ENCODE measurements around the gene LRP10.
A peak's percentile ranks its signal among the peaks of the same experiment; 100 is the strongest.
"Not testable (repeated sequence)": the region's sequence is repeated elsewhere in the genome, so short reads cannot be mapped to it uniquely, and the experiment has no call there.

The LRP10 gene

DNA sequence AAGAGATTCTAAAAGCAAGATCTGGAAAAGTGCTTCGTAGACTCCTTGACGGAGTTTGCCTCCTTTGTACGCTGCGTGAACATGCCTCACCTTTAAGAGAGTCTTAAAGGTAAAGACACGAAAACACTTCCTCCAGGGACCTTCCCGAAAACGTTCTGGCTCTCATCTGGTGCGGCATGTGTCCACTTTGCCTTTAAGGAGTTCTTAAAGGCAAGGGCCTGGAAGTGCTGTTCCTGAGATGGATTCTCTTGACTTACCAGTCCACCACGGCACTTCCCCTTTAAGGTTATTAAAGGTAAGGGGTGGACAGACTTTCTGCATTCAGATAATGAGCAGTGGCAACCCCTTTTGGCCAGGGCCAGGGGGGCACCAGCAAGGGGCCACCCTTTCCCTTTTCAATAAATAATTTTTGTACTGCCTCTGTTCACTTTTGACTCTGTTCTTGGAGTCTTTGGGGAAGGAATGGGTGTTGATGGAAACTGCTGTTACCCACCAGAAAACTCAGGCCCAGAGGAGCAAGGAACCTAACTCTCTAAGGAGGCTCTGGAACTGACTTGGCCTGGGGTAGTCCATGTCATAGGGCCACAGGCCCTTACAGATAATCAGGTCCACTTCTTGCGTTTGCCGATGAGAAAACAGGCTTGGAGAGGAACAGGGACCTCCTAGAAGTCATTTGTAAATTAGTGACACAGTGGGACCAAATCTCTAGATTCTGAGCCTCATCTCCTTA, 15.9 kb downstream of the LRP10 start:
- DNase-seq = no peak

DNA sequence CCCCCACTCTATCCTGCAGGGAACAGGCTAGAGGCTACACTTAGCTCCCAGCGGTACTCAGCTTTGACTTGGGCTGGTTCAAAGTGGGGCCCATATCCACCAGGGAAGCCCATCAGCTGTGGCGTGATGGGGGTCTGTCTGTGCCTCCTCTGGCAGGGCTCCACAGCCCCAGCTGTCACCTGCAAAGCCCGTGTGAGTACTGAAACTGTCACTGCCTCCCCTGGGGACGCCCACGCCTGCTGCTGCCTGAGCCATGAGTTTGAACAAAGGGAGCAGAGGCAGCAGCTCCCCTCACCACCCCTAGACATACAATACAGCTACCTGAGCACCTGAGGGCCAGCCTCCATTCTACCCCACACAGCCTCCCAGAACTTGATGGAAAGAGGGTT, 16.4 kb downstream of the LRP10 start:
- peak; percentile 81 for DNase-seq

DNA sequence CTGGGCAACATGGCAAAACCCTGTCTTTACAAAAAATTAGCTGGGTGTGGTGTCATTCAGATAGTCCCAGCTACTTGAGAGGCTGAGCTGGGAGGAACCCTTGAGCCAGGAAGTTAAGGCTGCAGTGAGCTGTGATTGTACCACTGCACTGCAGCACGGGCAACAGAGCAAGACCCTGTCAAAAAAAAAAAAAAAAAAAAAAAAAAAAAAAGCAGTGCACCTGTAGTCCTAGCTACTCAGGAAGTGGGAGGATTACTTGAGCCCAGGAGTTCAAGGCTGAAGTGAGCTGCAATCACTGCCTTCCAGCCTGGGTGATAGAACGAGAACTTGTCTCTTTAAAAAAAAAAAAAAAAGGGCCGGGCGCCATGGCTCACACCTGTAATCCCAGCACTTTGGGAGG, 17.1 kb downstream of the LRP10 start:
- no peak for DNase-seq

DNA sequence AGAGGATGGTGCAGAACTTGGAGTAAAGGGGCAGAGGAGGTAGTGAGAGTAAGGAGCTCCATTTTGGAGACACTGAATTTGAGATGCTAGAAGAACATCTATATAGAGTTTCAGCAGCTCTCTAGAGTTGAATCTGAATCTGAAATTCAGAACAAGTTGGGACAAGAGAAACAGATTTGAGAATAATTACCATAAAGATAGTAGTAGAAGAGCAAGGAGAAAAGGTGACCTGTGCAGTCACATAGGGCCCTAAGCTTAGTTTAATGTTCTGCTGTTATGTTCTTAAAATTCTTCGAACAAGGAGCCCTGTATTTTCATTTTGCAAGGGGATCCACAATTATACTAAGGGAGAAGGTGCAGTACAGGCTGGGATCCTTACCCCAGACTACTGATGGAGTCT, 18.9 kb downstream of the LRP10 start:
- peak; percentile 73 for DNase-seq

DNA sequence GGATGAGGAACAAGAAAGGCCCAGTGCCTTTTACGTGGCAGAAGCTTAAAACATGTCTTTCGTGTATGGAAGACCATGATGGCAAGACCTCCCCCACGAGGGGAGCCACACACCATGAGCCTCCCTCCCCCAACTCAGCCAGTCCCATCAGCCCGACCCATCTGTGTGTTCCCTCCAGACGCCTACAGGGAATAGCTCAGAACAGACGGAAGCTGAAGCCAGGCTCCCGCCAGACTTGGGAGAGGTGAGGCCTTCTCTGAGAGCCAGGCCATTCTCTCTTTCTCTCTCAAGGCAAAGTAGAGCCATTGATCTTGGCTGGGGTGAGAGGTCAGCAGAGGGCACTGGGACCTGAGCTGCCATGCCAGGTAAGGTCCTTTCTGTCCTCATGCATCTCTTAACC, 20.9 kb downstream of the LRP10 start:
- DNase-seq = peak; percentile 26

DNA sequence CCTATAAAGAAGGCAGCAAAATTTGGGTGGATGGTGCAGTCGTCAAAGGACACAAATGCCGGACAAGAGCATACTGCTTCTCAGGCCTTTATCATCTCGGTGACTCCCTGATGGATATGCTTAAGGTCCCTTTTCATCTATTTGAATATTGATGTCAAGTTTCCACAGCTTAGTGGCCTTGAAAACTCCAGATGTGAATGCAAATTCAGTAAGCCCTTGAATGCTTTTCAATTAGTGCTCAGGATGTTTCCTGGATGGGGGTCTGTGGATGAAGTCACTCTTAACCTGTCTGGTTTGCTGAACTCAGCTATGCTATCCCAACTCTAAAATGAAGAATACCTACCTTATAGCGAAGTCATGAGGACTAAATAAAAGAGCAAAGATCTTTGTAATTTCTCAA, 22.2 kb downstream of the LRP10 start:
- no peak for DNase-seq

DNA sequence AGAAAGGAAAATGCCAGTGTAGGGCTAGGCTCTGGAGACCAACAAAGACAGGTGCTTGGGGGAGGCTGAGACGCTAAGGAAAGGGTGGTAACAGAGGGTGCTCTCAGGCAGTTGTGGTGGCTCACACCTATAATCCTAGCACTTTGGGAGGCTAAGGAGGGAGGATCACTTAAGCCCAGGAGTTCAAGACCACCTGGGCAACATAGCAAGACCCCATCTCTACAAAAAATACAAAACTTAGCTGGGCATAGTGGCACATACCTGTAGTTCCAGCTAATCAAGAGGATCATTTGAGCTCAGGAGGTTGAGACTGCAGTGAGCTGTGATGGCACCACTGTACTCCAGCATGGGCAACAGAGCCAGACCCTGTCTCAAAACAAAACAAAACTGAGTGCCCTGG, 23.9 kb downstream of the LRP10 start:
- no peak for DNase-seq

DNA sequence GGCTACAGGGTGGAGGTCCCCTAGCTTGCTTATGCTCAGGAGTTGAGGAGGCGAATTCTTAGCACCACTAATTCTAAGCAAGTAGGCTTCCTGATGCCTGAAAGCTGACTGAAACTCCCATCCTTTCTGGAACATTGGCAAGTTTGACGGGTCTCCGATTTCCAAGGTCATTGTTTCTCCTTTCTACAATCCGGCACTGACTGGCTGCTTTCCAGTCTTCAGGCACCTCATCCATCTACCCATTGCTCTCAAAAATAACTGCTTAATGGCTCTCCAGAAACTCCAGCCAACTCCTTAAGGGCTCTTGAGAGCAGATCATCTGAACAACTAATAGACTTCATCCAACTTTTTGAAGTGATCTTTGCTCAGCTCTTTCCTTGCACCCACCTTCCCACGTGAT, 24.8 kb downstream of the LRP10 start:
- no peak for DNase-seq

DNA sequence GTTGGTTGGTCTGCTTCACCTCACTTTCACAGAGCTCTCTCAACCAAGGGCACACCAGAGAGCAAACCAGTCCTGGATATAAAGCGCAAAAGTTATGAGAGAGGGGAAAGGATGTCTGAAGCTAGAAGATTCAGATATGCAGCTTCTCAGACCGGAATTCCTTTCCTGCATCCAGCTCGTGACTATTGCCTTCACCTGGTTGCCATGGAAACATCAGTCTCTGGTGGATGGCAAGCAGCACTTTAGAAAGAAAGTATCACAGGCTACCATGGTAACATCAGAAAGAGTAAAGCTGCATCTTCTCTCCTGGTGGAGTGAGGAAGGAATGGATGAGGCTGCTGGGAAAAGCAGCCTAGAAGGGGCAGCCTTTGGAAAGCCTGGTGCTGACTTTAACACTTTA, 25.2 kb downstream of the LRP10 start:
- DNase-seq = no peak

DNA sequence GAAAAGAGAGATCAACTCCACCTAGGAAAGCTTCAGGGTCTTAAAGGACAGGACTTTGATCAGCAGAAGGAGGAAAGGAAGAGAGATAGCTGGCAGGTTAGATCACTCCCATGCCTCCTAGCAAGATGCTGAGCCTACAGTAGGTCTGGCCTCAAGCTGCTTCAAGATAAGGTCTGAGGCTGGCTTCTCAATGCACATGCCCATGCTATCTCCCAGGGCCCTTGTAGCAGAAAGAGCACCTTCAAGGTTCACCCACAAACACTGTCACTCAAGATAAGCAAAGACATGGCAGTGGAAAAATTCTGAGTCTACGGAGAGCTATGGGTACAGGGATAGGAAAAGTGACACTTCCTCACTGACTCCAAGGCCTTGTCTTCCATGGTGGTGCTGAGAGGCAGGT, 25.8 kb downstream of the LRP10 start:
- no peak for DNase-seq

DNA sequence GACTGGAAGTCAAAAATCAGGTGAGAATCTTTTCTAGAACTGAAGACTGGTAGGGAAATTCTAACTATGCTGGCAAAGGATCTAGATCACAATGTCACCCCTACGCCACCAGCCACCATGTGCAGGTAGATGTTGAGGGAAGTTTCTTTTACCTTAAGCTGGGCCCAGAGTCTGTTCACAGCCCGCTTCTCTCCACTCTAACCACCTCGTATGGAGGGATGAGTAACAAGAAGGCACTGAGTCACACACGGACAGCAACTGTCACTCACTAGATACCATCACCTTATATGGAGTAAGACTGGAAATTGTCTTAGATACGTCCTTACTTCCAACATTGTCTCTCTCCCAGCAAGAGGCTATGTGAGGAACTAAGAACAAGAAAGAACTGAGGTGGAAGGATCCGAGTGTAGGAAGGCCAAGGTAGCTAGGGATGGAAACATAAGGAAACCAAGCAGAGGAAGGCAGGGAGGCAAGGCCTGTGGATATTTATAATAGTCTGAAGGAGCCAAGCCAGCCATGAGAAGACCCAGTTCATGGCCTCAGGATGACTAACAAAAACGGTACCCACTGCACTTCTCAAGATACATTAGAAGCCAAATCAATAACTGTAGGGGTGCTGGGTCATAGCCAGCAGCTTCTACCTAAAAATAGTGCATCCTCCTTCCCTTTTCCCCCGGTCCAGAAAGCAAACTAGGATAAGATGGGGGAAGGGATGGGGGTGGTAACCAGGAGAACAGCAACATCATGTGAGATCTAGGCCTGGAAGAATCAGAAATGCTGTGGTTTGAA, 27.0 kb downstream of the LRP10 start:
- DNase-seq = no peak

DNA sequence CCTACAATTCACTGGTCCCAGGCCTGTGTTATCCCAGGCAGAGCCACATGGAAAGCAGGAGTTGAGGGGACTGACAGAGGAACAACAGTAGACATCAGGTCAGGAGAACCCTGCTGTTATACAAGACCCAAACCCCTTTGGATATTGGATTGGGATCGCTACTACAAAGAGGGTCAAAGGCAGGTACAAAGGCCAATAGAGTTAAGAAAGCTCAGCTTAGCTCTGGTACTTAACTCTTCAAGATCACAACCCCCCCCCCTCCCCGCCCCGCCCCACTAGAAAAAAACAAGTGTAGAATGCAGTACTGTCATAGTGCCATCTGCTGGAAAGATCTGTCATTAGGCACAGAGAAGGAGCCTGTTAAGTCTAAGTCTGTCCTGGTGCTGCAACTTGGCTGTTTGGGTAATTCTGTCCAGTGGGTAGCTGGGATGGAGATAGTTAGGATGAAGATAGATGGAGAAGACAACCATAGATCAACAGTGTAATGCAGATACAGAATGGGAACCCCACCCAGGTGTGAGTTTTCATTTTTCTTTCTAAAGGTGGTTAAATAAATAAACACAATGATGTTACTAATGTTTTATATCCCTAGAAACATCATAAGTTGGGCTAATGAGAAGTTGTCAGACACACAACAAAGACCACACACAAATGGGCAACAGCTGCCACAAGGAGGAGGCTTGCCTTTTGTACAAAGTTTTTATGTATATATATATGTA, 28.7 kb downstream of the LRP10 start:
- peak; percentile 65 for DNase-seq

DNA sequence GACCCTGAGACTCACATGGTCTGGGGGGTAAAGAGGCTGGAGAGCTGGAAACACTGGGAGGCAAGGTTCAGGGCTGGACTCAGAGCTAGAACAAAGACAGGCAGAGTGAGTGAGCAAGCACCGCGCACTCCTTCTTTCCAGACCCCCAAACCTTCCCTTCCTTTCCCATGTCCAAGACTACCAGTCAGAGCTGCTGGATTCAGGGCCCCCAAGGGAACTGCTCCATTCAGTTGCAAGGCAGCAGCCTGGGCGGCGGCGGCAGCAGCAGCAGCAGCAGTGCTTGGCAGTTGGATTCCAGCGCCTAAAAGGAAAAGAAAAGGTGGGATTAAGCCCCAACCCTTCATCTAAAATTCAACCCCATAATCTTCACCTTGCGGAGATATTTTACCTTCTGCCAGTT, 30.3 kb downstream of the LRP10 start:
- DNase-seq = no peak

DNA sequence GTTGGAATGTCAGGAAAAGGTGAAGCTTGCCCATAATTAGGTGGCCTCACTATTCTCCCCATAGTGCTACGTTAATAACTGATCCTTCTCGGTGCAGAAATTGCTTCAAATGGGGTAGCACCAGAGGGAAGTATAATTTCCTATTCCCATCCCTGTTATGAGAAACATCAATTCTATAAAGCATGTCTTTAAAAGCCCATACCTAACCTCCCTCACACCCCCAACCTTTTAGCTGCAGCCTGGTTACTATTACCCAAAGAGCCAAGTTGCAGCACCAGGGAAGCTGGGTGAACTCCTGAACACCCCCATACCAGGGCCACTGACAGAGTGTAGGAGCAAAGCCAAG, 32.2 kb downstream of the LRP10 start:
- DNase-seq = no peak

DNA sequence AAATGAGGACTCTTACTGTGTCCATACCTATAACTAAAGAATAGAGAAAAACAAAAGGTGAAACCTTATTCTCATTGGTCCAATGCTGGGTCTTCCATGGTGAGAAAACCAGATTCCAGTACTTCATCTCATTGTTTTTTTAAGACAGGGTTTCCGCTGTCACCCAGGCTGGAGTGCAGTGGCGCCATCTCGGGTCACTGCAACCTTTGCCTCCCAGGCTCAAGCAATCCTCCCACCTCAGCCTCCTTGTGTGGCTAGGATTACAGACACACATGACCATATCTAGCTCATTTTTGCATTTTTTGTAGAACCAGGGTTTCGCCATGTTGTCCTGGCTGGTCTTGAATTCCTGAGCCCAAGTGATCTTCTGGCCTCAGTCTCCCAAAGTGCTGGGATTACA, 34.1 kb downstream of the LRP10 start:
- DNase-seq = no peak

DNA sequence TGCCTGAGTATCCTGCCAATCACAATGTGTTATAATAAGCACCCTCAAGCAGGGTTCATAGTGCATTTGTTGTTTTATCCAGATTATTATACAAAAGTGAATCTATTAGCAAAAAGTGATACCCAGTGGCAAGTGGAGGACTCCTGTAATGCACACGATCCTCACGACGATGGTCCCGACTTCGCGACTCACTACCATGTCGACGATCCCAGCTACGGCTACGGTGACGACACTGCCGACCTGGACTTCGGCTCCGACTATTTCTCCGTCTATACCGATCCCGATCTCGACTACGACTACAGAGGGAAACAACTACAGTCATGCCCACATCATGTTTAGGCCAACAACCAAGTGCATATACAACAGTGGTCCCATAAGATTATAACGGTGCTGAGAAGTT, 34.5 kb downstream of the LRP10 start:
- no peak for DNase-seq

DNA sequence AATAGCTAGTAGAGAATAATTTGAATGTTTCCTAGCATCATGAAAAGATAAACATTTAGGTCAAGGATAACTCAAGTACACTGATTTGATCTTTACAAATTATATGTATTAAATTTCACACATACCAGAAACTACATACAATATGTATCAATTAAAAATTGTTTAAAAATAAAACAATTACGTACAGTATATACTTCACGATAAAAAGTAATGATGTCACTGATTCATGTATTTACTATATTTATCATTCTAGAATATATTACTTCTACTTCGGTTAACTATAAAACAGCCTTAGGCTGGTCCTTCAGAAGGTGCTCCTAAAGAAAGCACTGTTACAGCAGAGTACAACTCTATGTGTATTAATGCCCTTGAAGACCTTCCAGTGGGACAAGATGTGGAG, 35.9 kb downstream of the LRP10 start:
- no peak for DNase-seq

DNA sequence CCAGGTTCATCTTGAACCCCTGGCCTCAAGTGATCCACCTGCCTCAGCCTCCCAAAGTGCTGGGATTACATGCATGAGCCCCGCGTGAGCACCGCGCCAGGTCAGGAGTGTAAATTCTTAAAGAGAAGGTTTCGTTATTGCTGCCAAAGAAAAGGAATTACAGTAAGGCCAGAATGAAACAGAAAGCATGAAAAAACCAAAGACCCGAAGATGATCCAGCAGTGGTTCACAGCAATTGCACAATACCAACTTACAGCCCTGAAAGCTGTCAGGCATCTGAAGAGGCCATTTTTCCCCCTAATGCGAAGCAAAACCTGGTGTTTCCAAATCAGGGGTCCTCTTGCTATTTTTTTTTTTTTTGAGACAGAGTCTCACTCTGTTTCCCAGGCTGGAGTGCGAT, 37.1 kb downstream of the LRP10 start:
- no peak for DNase-seq

DNA sequence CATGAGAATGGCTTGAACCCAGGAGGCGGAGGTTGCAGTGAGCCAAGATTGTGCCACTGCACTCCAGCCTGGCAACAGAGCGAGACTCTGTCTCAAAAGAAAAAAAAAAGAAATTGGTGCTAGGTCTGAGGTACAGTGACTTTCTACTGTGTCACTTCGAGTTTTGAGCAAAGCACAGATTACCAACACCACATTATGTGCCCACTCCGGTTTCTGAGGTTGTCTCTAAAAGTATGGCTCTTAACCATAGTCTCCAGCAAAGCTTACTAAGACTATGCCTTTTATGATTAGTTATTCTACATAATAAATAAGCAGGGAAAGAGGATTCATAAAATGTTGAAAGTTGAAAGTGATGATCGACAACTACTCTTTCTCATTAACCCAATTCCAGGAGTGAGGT, 39.4 kb downstream of the LRP10 start:
- DNase-seq = no peak

DNA sequence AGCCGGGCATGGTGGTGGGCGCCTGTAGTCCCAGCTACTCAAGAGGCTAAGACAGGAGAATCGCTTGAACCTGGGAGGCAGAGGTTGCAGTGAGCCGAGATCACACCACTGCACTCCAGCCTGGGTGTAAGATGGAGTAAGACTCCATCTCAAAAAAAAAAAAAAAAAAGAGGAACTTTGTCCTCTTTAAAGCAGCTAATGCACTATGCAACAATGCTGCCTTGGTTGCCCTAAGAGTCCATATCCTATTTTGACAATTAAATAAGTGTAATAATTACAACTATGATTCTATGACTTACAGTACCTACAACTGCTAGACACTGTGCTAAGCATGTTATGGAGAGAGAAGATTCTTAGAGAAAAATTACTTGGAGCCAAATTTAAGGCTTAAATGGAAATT, 43.3 kb downstream of the LRP10 start:
- DNase-seq = not testable (repeated sequence)

DNA sequence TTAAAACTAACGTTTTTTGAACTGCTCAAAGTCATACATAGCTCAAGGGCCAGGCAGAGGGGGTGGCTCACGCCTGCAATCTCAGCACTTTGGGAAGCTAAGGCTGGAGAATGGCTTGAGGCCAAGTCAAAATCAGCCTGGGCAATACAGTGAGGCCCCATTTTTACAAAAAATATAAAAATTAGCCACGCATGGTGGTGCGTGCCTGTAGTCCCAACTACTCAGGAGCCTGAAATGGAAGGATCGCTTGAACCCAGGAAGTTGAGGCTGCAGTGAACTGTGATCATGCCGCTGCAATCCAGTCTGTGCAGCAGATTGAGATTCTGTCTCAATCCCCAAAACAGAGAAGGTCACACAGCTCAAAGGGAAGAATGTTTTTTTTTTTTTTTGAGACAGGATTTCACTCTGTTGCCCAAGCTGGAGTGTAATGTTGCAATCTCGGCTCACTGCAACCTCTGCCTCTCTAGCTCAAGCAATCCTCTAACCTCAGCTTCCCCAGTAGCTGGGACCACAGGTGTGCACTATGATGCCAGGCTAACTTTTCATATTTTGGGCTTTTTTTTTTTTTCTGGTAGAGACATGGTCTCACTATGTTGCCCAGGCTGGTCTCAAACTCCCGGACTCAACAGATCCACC, 44.5 kb downstream of the LRP10 start:
- no peak for DNase-seq

DNA sequence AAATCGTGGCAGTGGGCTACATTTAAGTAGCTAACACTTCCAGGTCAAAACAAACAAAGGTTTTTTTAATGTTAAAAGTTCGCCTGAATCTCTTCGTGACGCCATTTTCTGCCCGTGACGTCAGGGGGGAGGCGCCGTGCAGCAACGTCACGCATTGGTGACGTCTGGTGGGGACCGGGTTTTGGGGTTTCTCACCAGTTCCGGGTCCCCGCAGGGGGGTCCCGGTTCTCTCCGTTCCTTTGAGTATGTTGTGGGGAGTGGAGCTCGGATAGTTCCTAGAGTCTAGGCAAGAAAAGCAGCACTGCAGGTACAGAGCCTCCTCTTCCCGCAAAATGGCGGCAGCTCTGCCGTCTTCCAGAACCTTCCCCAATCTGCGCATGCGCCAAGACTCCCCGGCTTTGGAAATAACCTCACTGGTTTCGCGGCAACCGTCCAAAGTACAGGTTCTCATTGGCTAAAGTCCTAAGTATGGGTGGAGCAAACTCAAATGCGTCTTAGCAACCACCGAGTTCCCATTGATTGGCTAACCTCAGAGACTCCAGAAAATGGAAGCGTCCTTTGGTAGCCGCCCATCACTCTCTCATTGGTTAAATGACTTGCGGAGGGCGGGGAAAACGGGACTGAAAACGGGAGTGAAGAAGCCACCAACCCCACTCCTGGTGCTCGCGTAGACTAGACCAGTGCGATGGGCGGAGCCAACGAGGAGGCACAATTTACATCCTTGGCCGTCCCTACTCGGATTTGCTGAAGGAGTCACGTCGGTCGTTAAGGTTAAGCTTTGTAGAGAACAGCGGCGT, 47.5 kb downstream of the LRP10 start, which contains the start of gene RBM23:
RBM23 (minus strand) TSS at position 346 of the 797 bp plus-strand sequence.
- peak; percentile 98 for DNase-seq

DNA sequence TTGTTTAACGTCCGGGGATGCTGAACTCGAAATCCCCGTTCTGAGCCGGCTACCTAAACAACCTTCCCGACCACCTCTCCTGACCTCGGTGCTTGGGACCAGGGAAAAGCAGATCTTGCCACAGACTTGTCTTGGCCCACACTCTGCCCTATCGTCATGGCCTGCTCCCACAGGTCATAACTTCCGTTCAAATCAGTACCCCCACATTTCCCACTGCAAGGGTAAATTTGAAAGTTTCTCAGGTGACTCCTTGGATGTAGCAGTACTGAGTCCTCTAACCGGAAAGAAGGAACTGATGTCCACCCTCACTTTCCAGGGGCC, 48.0 kb downstream of the LRP10 start:
- DNase-seq = no peak

Data from NCI-H1694 treated with DMSO at 0.1 percent for 48 hours (cell line).